ENCODE measurements around the gene ERGIC1. TPM values are rescaled to one million over a fixed set of nuclear protein-coding genes. Genes with fewer than 3 reads are reported as not detected.

The ERGIC1 gene
- total and polyA plus RNA-seq, 2 experiments from 2014 or later, result 25.2 to 92.2 TPM

DNA sequence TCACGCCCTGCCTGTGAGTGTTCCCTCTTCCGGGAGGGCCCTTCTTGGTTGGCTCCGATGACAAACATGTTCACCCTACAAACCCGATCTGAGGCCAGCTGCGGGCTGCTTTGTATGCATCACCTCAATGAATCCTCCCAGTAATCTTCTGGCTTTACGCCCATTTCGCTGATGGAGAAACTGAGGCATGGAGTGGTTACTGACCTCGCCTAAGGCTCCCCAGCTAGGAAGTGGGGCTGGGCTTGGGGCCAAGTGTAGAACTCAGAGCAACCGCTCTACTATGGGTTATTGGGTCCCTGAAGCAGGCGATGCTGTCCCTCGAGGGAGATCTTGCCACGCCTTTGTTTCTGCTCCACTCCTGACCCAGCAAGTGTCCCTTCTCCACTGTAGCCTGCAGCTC lies 86.9 kb downstream of the ERGIC1 start:
- Mint-ChIP-seq H3K36me3 (ENCODE audit: low read depth) (peaks cover 49% of the 10 kb centered on the region), H3K27ac (no peak overlapping the region)
- TF ChIP-seq, protein P1, sequence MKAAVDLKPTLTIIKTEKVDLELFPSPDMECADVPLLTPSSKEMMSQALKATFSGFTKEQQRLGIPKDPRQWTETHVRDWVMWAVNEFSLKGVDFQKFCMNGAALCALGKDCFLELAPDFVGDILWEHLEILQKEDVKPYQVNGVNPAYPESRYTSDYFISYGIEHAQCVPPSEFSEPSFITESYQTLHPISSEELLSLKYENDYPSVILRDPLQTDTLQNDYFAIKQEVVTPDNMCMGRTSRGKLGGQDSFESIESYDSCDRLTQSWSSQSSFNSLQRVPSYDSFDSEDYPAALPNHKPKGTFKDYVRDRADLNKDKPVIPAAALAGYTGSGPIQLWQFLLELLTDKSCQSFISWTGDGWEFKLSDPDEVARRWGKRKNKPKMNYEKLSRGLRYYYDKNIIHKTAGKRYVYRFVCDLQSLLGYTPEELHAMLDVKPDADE (IDR thresholded peaks at IDR 0.05), result no peak
- TF ChIP-seq EZH2phosphoT487 (IDR thresholded peaks at IDR 0.05; ENCODE audit: unreplicated experiment), result no peak
- TF ChIP-seq POLR2AphosphoS5 (IDR thresholded peaks at IDR 0.05; ENCODE audit: low read depth), result no peak
- TF ChIP-seq ZNF331 (CRISPR knock-in tag; IDR thresholded peaks at IDR 0.05; ENCODE audit: low read depth), result no peak
- no peak for TF ChIP-seq CREB1 (CRISPR knock-in tag; IDR thresholded peaks at IDR 0.05; ENCODE audit: low read depth)
- TF ChIP-seq STAT1 (IDR thresholded peaks at IDR 0.05; ENCODE audit: unreplicated experiment), result no peak
- TF ChIP-seq, protein P2, sequence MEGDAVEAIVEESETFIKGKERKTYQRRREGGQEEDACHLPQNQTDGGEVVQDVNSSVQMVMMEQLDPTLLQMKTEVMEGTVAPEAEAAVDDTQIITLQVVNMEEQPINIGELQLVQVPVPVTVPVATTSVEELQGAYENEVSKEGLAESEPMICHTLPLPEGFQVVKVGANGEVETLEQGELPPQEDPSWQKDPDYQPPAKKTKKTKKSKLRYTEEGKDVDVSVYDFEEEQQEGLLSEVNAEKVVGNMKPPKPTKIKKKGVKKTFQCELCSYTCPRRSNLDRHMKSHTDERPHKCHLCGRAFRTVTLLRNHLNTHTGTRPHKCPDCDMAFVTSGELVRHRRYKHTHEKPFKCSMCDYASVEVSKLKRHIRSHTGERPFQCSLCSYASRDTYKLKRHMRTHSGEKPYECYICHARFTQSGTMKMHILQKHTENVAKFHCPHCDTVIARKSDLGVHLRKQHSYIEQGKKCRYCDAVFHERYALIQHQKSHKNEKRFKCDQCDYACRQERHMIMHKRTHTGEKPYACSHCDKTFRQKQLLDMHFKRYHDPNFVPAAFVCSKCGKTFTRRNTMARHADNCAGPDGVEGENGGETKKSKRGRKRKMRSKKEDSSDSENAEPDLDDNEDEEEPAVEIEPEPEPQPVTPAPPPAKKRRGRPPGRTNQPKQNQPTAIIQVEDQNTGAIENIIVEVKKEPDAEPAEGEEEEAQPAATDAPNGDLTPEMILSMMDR (conservative IDR thresholded peaks at IDR 0.05; ENCODE audit: low read depth in 2 of 2), result no peak
- no peak for TF ChIP-seq NANOG (IDR thresholded peaks at IDR 0.05; ENCODE audit: borderline replicate concordance)
- TF ChIP-seq ZNF114 (CRISPR knock-in tag; IDR thresholded peaks at IDR 0.05), result no peak
- TF ChIP-seq, protein P3, sequence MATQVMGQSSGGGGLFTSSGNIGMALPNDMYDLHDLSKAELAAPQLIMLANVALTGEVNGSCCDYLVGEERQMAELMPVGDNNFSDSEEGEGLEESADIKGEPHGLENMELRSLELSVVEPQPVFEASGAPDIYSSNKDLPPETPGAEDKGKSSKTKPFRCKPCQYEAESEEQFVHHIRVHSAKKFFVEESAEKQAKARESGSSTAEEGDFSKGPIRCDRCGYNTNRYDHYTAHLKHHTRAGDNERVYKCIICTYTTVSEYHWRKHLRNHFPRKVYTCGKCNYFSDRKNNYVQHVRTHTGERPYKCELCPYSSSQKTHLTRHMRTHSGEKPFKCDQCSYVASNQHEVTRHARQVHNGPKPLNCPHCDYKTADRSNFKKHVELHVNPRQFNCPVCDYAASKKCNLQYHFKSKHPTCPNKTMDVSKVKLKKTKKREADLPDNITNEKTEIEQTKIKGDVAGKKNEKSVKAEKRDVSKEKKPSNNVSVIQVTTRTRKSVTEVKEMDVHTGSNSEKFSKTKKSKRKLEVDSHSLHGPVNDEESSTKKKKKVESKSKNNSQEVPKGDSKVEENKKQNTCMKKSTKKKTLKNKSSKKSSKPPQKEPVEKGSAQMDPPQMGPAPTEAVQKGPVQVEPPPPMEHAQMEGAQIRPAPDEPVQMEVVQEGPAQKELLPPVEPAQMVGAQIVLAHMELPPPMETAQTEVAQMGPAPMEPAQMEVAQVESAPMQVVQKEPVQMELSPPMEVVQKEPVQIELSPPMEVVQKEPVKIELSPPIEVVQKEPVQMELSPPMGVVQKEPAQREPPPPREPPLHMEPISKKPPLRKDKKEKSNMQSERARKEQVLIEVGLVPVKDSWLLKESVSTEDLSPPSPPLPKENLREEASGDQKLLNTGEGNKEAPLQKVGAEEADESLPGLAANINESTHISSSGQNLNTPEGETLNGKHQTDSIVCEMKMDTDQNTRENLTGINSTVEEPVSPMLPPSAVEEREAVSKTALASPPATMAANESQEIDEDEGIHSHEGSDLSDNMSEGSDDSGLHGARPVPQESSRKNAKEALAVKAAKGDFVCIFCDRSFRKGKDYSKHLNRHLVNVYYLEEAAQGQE (IDR thresholded peaks at IDR 0.05; ENCODE audit: unreplicated experiment), result no peak
- no peak for TF ChIP-seq EZH2 (IDR thresholded peaks at IDR 0.05; ENCODE audit: low read depth, unreplicated experiment)
- no peak for TF ChIP-seq JUNB (IDR thresholded peaks at IDR 0.05; ENCODE audit: unreplicated experiment)
- TF ChIP-seq, protein P4, sequence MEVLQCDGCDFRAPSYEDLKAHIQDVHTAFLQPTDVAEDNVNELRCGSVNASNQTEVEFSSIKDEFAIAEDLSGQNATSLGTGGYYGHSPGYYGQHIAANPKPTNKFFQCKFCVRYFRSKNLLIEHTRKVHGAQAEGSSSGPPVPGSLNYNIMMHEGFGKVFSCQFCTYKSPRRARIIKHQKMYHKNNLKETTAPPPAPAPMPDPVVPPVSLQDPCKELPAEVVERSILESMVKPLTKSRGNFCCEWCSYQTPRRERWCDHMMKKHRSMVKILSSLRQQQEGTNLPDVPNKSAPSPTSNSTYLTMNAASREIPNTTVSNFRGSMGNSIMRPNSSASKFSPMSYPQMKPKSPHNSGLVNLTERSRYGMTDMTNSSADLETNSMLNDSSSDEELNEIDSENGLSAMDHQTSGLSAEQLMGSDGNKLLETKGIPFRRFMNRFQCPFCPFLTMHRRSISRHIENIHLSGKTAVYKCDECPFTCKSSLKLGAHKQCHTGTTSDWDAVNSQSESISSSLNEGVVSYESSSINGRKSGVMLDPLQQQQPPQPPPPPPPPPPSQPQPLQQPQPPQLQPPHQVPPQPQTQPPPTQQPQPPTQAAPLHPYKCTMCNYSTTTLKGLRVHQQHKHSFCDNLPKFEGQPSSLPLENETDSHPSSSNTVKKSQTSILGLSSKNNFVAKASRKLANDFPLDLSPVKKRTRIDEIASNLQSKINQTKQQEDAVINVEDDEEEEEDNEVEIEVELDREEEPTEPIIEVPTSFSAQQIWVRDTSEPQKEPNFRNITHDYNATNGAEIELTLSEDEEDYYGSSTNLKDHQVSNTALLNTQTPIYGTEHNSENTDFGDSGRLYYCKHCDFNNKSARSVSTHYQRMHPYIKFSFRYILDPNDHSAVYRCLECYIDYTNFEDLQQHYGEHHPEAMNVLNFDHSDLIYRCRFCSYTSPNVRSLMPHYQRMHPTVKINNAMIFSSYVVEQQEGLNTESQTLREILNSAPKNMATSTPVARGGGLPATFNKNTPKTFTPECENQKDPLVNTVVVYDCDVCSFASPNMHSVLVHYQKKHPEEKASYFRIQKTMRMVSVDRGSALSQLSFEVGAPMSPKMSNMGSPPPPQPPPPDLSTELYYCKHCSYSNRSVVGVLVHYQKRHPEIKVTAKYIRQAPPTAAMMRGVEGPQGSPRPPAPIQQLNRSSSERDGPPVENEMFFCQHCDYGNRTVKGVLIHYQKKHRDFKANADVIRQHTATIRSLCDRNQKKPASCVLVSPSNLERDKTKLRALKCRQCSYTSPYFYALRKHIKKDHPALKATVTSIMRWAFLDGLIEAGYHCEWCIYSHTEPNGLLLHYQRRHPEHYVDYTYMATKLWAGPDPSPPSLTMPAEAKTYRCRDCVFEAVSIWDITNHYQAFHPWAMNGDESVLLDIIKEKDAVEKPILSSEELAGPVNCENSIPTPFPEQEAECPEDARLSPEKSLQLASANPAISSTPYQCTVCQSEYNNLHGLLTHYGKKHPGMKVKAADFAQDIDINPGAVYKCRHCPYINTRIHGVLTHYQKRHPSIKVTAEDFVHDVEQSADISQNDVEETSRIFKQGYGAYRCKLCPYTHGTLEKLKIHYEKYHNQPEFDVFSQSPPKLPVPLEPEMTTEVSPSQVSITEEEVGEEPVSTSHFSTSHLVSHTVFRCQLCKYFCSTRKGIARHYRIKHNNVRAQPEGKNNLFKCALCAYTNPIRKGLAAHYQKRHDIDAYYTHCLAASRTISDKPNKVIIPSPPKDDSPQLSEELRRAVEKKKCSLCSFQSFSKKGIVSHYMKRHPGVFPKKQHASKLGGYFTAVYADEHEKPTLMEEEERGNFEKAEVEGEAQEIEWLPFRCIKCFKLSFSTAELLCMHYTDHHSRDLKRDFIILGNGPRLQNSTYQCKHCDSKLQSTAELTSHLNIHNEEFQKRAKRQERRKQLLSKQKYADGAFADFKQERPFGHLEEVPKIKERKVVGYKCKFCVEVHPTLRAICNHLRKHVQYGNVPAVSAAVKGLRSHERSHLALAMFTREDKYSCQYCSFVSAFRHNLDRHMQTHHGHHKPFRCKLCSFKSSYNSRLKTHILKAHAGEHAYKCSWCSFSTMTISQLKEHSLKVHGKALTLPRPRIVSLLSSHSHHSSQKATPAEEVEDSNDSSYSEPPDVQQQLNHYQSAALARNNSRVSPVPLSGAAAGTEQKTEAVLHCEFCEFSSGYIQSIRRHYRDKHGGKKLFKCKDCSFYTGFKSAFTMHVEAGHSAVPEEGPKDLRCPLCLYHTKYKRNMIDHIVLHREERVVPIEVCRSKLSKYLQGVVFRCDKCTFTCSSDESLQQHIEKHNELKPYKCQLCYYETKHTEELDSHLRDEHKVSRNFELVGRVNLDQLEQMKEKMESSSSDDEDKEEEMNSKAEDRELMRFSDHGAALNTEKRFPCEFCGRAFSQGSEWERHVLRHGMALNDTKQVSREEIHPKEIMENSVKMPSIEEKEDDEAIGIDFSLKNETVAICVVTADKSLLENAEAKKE (CRISPR knock-in tag; IDR thresholded peaks at IDR 0.05), result no peak

More for the DNA sequence above, 86.9 kb downstream of the ERGIC1 start:
- ATAC-seq (no peak), DNase-seq (ENCODE audit: low spot score) (no peak)
- Mint-ChIP-seq H3K27me3 (ENCODE audit: insufficient read depth, low read depth, poor library complexity) (peaks cover 16% of the 10 kb centered on the region), H3K9me3 (no peaks in the 10 kb centered on the region; the same call in 2 of the 3 replicates), H3K4me3 (no peak overlapping the region), H3K4me1 (no peaks in the 10 kb centered on the region; the same call in 2 of the 3 replicates)
- Histone ChIP-seq H3K4me3 (no peak overlapping the region), H3K79me2 (replicated peaks; ENCODE audit: insufficient read depth) (no peaks in the 10 kb centered on the region), H4K20me1 (replicated peaks; ENCODE audit: insufficient read depth) (0 out of 2 replicates have a peak, but pooled peaks cover 2% of the 10 kb centered on the region), H3K4me1 (ENCODE audit: insufficient read depth) (no peaks in the 10 kb centered on the region), H3K9me2 (ENCODE audit: insufficient read depth) (no peaks in the 10 kb centered on the region), H3K27ac (ENCODE audit: low read depth) (no peak overlapping the region), H2AFZ (no peak overlapping the region), H3K36me3 (ENCODE audit: insufficient read depth) (peaks cover 3% of the 10 kb centered on the region; the same call in 1 of the 2 replicates), H3F3A (replicated peaks; ENCODE audit: low read depth) (no peaks in the 10 kb centered on the region), H3K4me2 (no peak overlapping the region), H3K27me3 (ENCODE audit: insufficient read depth) (no peaks in the 10 kb centered on the region)
